Ovary (tissue), 3 donors: ENCODE results near the gene CDH11.

Experiments
- CTCF ChIP-seq, 3 donors: fragments of 450-650 bp in 2 of 3; fragments of 200-600 bp in 1 of 3; IDR thresholded peaks; one replicate each; pipeline versions ENCODE4 v1.5.1 to v1.8.0; 2016 to 2022; ENCODE audit warnings: antibody characterized with exemption in 3 of 3, mild to moderate bottlenecking in 1 of 3
- EP300 ChIP-seq: sonication (generic); formaldehyde crosslinking; IDR thresholded peaks from one replicate; pipeline ENCODE4 v1.6.1; 2017; ENCODE audit warnings: antibody characterized with exemption
- POLR2A ChIP-seq: fragments of 450-650 bp; IDR thresholded peaks from one replicate; pipeline ENCODE4 v1.6.1; 2017; ENCODE audit warnings: antibody characterized with exemption, mild to moderate bottlenecking, moderate library complexity
- donor health status: DM: no; HTN: no; CAD: no.

DNA sequence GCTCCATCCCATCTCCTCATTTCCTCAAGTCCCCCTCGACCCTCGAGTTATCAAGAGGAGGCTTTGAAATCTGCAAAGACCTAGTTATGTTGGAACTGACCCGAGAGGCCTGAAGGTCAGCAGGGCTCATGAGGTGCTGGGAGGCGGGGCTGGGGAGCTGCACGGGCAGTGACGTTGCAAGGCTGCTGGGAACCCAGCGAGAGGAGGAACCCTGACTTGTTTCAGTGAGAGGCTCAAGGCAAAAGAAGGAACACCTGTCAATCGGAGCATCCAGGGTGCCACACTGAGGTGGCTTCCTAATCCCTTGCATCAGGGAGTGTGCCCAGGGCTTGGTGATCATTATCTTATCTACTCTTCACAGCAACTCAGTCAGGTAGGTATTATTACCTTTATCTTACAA lies 86.9 kb downstream of the CDH11 start:
- TF ChIP-seq POLR2A (no peak), CTCF (IDR thresholded peaks at IDR 0.05) (no peak), EP300 (no peak)
